Measurements from ENCODE around the gene MKI67. TPM values are rescaled to one million over a fixed set of nuclear protein-coding genes. Genes with fewer than 3 reads are reported as not detected.
"Not testable (repeated sequence)": the region's sequence is repeated elsewhere in the genome, so short reads cannot be mapped to it uniquely, and the experiment has no call there.

Gene MKI67
- total and polyA plus RNA-seq, 2 of the 4 experiments (the other 2 are of a cell fraction) = 13.5 to 36.4 TPM

GRCh38 chr10:128140425-128140824 lies 14.2 kb upstream of the MKI67 start:
- Histone ChIP-seq H3K79me1 (ENCODE audit: low read depth in 1 of 2, low read length in 2 of 2) (no peaks in the 10 kb centered on the region), H2BK120ac (ENCODE audit: low read depth, low read length) (no peak overlapping the region), H2AK5ac (ENCODE audit: low read depth, low read length) (no peak overlapping the region), H2BK5ac (ENCODE audit: low read depth, low read length, poor library complexity, severe bottlenecking) (no peak overlapping the region), H3K56ac (ENCODE audit: extremely low read depth, insufficient read depth, low read length) (no peak overlapping the region), H3K4me1 (ENCODE audit: control insufficient read depth, insufficient read depth, low read length) (no peaks in the 10 kb centered on the region), H3K4me2 (ENCODE audit: low read depth, low read length) (no peak overlapping the region), H4K91ac (ENCODE audit: insufficient read depth, low read depth, low read length) (no peak overlapping the region), H4K5ac (ENCODE audit: low read depth, low read length) (no peak overlapping the region), H3K4ac (ENCODE audit: low read depth, low read length) (no peak overlapping the region), H3K18ac (ENCODE audit: low read depth, low read length) (no peak overlapping the region), H2AK9ac (replicated peaks; ENCODE audit: low read depth, low read length, poor library complexity) (no peak overlapping the region), H3K23ac (ENCODE audit: low read depth, low read length) (no peak overlapping the region), H3K27me3 (ENCODE audit: control insufficient read depth, insufficient read depth, low read length) (peaks cover 5% of the 10 kb centered on the region), H2BK20ac (ENCODE audit: low read depth, low read length) (no peak overlapping the region), H3K9me3 (ENCODE audit: control insufficient read depth, insufficient read depth, low read length) (no peaks in the 10 kb centered on the region), H2BK15ac (ENCODE audit: low read depth, low read length) (no peak overlapping the region), H3K9me1 (ENCODE audit: insufficient read depth, low read length) (no peaks in the 10 kb centered on the region), H4K20me1 (ENCODE audit: insufficient read depth, low read length) (no peaks in the 10 kb centered on the region), H3K9ac (ENCODE audit: low read depth, low read length) (no peak overlapping the region), H3K14ac (replicated peaks; ENCODE audit: low read depth, low read length) (no peak overlapping the region), H2AFZ (replicated peaks; ENCODE audit: low read length, poor library complexity) (no peak overlapping the region), H3K36me3 (ENCODE audit: control insufficient read depth, insufficient read depth, low read length) (no peaks in the 10 kb centered on the region), H3K27ac (ENCODE audit: insufficient read depth, low read length) (no peak overlapping the region), H4K8ac (ENCODE audit: low read depth in 2 of 2, low read length in 2 of 2) (no peak overlapping the region), H3K4me3 (ENCODE audit: insufficient read depth, low read depth, low read length) (no peak overlapping the region)
- ATAC-seq (ENCODE audit: low read depth) (no peak), DNase-seq (no peak)
- intact Hi-C loops (cut with micrococcal nuclease) = no loop called here
- in situ Hi-C loops (cut with MboI; ENCODE audit: low sequenced_read_pairs) = no loop called here
- dilution Hi-C loops (cut with HindIII; ENCODE audit: low sequenced_read_pairs, unreplicated experiment) = no loop called here
- ChIA-PET CTCF (interaction anchor here (0.6 kb wide), 1 partner anchor 1549 kb away, joined by 3 read pairs; no protein-coding TSS in a partner anchor), POLR2A (ENCODE audit: unreplicated experiment) (no interaction called here)
- TF ChIP-seq, protein P1, sequence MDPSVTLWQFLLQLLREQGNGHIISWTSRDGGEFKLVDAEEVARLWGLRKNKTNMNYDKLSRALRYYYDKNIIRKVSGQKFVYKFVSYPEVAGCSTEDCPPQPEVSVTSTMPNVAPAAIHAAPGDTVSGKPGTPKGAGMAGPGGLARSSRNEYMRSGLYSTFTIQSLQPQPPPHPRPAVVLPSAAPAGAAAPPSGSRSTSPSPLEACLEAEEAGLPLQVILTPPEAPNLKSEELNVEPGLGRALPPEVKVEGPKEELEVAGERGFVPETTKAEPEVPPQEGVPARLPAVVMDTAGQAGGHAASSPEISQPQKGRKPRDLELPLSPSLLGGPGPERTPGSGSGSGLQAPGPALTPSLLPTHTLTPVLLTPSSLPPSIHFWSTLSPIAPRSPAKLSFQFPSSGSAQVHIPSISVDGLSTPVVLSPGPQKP (IDR thresholded peaks at IDR 0.05; ENCODE audit: borderline replicate concordance, low read depth, low read length) = no peak
- TF ChIP-seq RCOR1 (IDR thresholded peaks at IDR 0.05; ENCODE audit: insufficient replicate concordance, low read length) (no peak), BHLHE40 (IDR thresholded peaks at IDR 0.05; ENCODE audit: low read depth, low read length) (no peak), CEBPB (IDR thresholded peaks at IDR 0.05; ENCODE audit: low read depth, low read length) (no peak), CHD1 (IDR thresholded peaks at IDR 0.05; ENCODE audit: low read depth, low read length) (no peak), NFE2L2 (IDR thresholded peaks at IDR 0.05; ENCODE audit: low read depth, low read length) (no peak), POLR2A (IDR thresholded peaks at IDR 0.05; ENCODE audit: low read depth, low read length) (no peak)
- TF ChIP-seq, protein P2, sequence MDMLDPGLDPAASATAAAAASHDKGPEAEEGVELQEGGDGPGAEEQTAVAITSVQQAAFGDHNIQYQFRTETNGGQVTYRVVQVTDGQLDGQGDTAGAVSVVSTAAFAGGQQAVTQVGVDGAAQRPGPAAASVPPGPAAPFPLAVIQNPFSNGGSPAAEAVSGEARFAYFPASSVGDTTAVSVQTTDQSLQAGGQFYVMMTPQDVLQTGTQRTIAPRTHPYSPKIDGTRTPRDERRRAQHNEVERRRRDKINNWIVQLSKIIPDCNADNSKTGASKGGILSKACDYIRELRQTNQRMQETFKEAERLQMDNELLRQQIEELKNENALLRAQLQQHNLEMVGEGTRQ (IDR thresholded peaks at IDR 0.05; ENCODE audit: low read depth, low read length) = no peak
- no CpG with 5 or more reads among the region's 3 CpGs for WGBS, 2 experiments (ENCODE audit: extremely low coverage in 2 of 2, insufficient read length in 1 of 2)
- no TSS peak for BruUV-seq (replicated peaks)

- WGBS, 2 experiments (ENCODE audit: extremely low coverage in 2 of 2, insufficient read length in 1 of 2) = 93% methylated on average over 3 of the region's 11 CpGs; no CpG with 5 or more reads in 1 of the 2 experiments
- H4K20me1 ChIP-seq (ENCODE audit: insufficient read depth, low read length); H2AFZ ChIP-seq (replicated peaks; ENCODE audit: low read length, poor library complexity); H3K56ac ChIP-seq (ENCODE audit: extremely low read depth, insufficient read depth, low read length); H3K4me2 ChIP-seq (ENCODE audit: low read depth, low read length); H3K18ac ChIP-seq (ENCODE audit: low read depth, low read length); ATAC-seq (ENCODE audit: low read depth); DNase-seq; H2BK5ac ChIP-seq (ENCODE audit: low read depth, low read length, poor library complexity, severe bottlenecking); H2AK9ac ChIP-seq (replicated peaks; ENCODE audit: low read depth, low read length, poor library complexity); dilution Hi-C loops (cut with HindIII; ENCODE audit: low sequenced_read_pairs, unreplicated experiment); intact Hi-C loops (cut with micrococcal nuclease); H2BK20ac ChIP-seq (ENCODE audit: low read depth, low read length); H3K27me3 ChIP-seq (ENCODE audit: control insufficient read depth, insufficient read depth, low read length); H3K9me1 ChIP-seq (ENCODE audit: insufficient read depth, low read length); H4K91ac ChIP-seq (ENCODE audit: insufficient read depth, low read depth, low read length); H3K4me3 ChIP-seq (ENCODE audit: insufficient read depth, low read depth, low read length); H3K4me1 ChIP-seq (ENCODE audit: control insufficient read depth, insufficient read depth, low read length); H4K5ac ChIP-seq (ENCODE audit: low read depth, low read length); H2AK5ac ChIP-seq (ENCODE audit: low read depth, low read length); H3K14ac ChIP-seq (replicated peaks; ENCODE audit: low read depth, low read length); H3K4ac ChIP-seq (ENCODE audit: low read depth, low read length); H3K27ac ChIP-seq (ENCODE audit: insufficient read depth, low read length); BruUV-seq (replicated peaks); H3K36me3 ChIP-seq (ENCODE audit: control insufficient read depth, insufficient read depth, low read length); H4K8ac ChIP-seq (ENCODE audit: low read depth in 2 of 2, low read length in 2 of 2); H2BK15ac ChIP-seq (ENCODE audit: low read depth, low read length); in situ Hi-C loops (cut with MboI; ENCODE audit: low sequenced_read_pairs); H3K9ac ChIP-seq (ENCODE audit: low read depth, low read length); H3K9me3 ChIP-seq (ENCODE audit: control insufficient read depth, insufficient read depth, low read length); H3K23ac ChIP-seq (ENCODE audit: low read depth, low read length); H2BK120ac ChIP-seq (ENCODE audit: low read depth, low read length); H3K79me1 ChIP-seq (ENCODE audit: low read depth in 1 of 2, low read length in 2 of 2): not testable (repeated sequence)
- ChIA-PET POLR2A (ENCODE audit: unreplicated experiment) (interaction anchor here (0.6 kb wide), 1 partner anchor 21 kb away, joined by 6 read pairs; no protein-coding TSS in a partner anchor), CTCF (interaction anchor here (0.7 kb wide), 2 partner anchors 247 to 791 kb away, joined by 4 read pairs; no protein-coding TSS in a partner anchor)
These were observed 12.2 kb upstream of the MKI67 start for GRCh38 chr10:128138429-128138828.
